ENCODE results near the gene SSH2. TPM values are rescaled to one million over a fixed set of nuclear protein-coding genes. Genes with fewer than 3 reads are reported as not detected.

The SSH2 gene
- total and polyA plus RNA-seq, 2 of the 13 experiments (the other 11 are each of a cell fraction or from before 2014, with no cell fraction given), result 6.0 to 6.4 TPM

- H3K4me3 ChIP-seq (replicated peaks in 1 of 3; ENCODE audit: insufficient read depth in 1 of 3, low read depth in 2 of 3, low read length in 3 of 3), result no peak overlapping the region
- ATAC-seq (no peak), FAIRE-seq (no peak), DNase-seq (ENCODE audit: low spot score) (no peak)
- TF ChIP-seq ZSCAN20 (CRISPR knock-in tag; IDR thresholded peaks at IDR 0.05; ENCODE audit: borderline replicate concordance), result no peak
- TF ChIP-seq, protein P1, sequence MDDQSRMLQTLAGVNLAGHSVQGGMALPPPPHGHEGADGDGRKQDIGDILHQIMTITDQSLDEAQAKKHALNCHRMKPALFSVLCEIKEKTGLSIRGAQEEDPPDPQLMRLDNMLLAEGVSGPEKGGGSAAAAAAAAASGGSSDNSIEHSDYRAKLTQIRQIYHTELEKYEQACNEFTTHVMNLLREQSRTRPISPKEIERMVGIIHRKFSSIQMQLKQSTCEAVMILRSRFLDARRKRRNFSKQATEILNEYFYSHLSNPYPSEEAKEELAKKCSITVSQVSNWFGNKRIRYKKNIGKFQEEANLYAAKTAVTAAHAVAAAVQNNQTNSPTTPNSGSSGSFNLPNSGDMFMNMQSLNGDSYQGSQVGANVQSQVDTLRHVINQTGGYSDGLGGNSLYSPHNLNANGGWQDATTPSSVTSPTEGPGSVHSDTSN (CRISPR knock-in tag; IDR thresholded peaks at IDR 0.05; ENCODE audit: borderline replicate concordance), result no peak
- no peak for TF ChIP-seq MZF1 (CRISPR knock-in tag; IDR thresholded peaks at IDR 0.05; ENCODE audit: borderline replicate concordance)
- no peak for TF ChIP-seq ZNF124 (CRISPR knock-in tag; IDR thresholded peaks at IDR 0.05)
- TF ChIP-seq, protein P2, sequence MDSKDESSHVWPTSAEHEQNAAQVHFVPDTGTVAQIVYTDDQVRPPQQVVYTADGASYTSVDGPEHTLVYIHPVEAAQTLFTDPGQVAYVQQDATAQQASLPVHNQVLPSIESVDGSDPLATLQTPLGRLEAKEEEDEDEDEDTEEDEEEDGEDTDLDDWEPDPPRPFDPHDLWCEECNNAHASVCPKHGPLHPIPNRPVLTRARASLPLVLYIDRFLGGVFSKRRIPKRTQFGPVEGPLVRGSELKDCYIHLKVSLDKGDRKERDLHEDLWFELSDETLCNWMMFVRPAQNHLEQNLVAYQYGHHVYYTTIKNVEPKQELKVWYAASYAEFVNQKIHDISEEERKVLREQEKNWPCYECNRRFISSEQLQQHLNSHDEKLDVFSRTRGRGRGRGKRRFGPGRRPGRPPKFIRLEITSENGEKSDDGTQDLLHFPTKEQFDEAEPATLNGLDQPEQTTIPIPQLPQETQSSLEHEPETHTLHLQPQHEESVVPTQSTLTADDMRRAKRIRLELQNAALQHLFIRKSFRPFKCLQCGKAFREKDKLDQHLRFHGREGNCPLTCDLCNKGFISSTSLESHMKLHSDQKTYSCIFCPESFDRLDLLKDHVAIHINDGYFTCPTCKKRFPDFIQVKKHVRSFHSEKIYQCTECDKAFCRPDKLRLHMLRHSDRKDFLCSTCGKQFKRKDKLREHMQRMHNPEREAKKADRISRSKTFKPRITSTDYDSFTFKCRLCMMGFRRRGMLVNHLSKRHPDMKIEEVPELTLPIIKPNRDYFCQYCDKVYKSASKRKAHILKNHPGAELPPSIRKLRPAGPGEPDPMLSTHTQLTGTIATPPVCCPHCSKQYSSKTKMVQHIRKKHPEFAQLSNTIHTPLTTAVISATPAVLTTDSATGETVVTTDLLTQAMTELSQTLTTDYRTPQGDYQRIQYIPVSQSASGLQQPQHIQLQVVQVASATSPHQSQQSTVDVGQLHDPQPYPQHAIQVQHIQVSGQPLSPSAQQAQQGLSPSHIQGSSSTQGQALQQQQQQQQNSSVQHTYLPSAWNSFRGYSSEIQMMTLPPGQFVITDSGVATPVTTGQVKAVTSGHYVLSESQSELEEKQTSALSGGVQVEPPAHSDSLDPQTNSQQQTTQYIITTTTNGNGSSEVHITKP (CRISPR knock-in tag; IDR thresholded peaks at IDR 0.05; ENCODE audit: low read depth), result no peak
- no peak for TF ChIP-seq PRMT3 (CRISPR knock-in tag; IDR thresholded peaks at IDR 0.05; ENCODE audit: borderline replicate concordance, low read depth)
- no peak for TF ChIP-seq CREM (IDR thresholded peaks at IDR 0.05)
- no peak for TF ChIP-seq CREM (CRISPR knock-in tag; IDR thresholded peaks at IDR 0.05)
- no peak for TF ChIP-seq ZNF777 (CRISPR knock-in tag; IDR thresholded peaks at IDR 0.05)
- no TSS peak for BruUV-seq (replicated peaks)
- no peaks in the 10 kb centered on the region for H3K79me2 ChIP-seq (ENCODE audit: insufficient read depth, low read length)
- no peaks in the 10 kb centered on the region for H4K20me1 ChIP-seq (ENCODE audit: insufficient read depth, low read length)
- no peak overlapping the region for H2AFZ ChIP-seq (ENCODE audit: low read length)
- H3K9me3 ChIP-seq (ENCODE audit: low read length), result no peaks in the 10 kb centered on the region
- in situ Hi-C loops (cut with HindIII; ENCODE audit: extremely low pct_ligation_motif_present, low pct_unique_long_range_greater_than_20kb) (no loop called here), intact Hi-C loops (cut with micrococcal nuclease; ENCODE audit: unreplicated experiment) (no loop called here)
- WGBS (ENCODE audit: low lambda C conversion rate), result 0% methylated on average over 2 of the region's 2 CpGs
- no peak overlapping the region for H3K4me2 ChIP-seq (ENCODE audit: low read depth, low read length)
- no peak overlapping the region for H3K27ac ChIP-seq (ENCODE audit: extremely low read length, insufficient read depth, low read length)
- no peaks in the 10 kb centered on the region for H3K4me1 ChIP-seq (ENCODE audit: insufficient read depth, low read length)
- H3K36me3 ChIP-seq (replicated peaks in 1 of 2; ENCODE audit: control insufficient read depth in 1 of 2, insufficient read depth in 2 of 2, low read length in 2 of 2), result no peaks in the 10 kb centered on the region
- H3K9ac ChIP-seq (ENCODE audit: insufficient read depth, low read depth, low read length), result no peak overlapping the region
- ChIA-PET CTCF (ENCODE audit: low intra/inter-chr PET ratio, low total read pairs) (no interaction called here), POLR2A (no interaction called here)
- no peaks in the 10 kb centered on the region for H3K27me3 ChIP-seq (ENCODE audit: control insufficient read depth in 1 of 2, insufficient read depth in 2 of 2, low read length in 2 of 2)
These were observed 15.3 kb upstream of the SSH2 start for GRCh38 chr17:29945281-29945680.

Measured in HepG2 (cell line).